ENCODE data around the gene PKN3. TPM values are rescaled to one million over a fixed set of nuclear protein-coding genes. Genes with fewer than 3 reads are reported as not detected.
A peak's percentile ranks its signal among the peaks of the same experiment; 100 is the strongest.

The PKN3 gene
- total RNA-seq, 4 donors from 2014 or later, result 2.4 to 8.4 (median 4.1) TPM

DNA sequence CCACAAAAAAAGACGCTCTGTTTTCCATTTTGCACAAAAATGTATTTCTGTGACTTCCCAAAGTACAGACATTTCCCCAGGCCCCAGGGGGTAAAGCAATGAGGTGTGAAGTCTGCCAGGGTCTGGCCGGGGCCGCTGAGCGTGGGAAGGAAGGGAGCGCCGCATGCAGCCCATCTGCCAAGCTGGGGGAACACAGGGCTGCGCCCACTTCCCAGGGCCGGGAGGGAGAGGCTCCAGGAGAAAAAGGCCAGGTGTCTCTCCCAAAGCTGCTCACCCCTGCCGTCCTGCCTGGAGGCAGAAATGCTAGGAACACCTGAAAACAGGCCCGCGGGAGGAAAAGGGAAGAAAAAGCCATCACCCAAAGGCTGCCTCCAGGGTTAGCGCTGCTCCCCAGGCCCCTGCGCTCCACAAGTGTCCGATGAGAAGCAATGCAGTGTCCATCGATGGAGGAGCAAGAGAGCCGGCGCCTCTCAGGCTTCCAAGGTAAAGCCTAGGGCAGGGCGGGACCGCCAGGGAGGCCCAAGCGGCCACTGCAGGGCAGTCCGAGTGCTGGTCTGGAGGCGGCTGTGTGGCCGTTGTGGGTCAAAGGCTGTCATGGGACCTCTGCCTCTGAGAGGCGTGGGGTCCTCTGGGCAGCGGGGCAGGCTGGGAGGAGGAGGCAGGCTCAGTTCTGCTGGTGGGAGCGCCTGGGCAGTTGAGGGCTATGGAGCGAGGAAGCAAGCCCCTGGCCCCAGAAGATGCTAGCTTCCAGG lies 27.6 kb downstream of the PKN3 start:
- TF ChIP-seq, protein P1, sequence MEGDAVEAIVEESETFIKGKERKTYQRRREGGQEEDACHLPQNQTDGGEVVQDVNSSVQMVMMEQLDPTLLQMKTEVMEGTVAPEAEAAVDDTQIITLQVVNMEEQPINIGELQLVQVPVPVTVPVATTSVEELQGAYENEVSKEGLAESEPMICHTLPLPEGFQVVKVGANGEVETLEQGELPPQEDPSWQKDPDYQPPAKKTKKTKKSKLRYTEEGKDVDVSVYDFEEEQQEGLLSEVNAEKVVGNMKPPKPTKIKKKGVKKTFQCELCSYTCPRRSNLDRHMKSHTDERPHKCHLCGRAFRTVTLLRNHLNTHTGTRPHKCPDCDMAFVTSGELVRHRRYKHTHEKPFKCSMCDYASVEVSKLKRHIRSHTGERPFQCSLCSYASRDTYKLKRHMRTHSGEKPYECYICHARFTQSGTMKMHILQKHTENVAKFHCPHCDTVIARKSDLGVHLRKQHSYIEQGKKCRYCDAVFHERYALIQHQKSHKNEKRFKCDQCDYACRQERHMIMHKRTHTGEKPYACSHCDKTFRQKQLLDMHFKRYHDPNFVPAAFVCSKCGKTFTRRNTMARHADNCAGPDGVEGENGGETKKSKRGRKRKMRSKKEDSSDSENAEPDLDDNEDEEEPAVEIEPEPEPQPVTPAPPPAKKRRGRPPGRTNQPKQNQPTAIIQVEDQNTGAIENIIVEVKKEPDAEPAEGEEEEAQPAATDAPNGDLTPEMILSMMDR (IDR thresholded peaks at IDR 0.05), result no peak
- no peak for TF ChIP-seq POLR2A (IDR thresholded peaks at IDR 0.05)
- no peak for DNase-seq (ENCODE audit: low spot score in 2 of 2)
- H3K4me3 ChIP-seq (ENCODE audit: low read depth, poor library complexity, severe bottlenecking), result no peak overlapping the region
- WGBS, 2 donors, result 82 to 83% methylated on average over 27 of the region's 27 CpGs
- intact Hi-C loops (cut with DNase I; ENCODE audit: low total_unique reads), result no loop called here

DNA sequence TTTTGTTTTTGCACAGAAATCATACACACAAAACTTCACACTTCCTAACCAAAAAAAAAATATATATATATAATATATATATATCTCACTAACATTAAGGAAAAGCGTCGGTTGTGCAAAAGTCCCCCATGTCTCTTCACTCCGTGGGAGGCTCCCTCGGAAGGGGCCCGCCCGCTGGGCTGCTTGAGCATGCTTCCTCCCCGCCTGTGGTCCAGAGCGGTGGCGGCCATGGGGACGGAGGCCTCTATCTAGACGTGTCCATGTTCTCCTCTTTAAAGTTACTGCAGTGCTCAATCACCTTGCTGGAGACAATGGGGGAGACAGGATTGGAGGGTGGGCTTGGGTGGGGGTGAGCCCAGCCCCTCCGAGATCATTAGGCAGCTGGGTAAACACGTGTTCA lies 28.8 kb downstream of the PKN3 start:
- intact Hi-C loops (cut with DNase I; ENCODE audit: low total_unique reads), result no loop called here
- no peak for DNase-seq (ENCODE audit: low spot score in 2 of 2)
- TF ChIP-seq POLR2A (IDR thresholded peaks at IDR 0.05), result no peak
- TF ChIP-seq, protein P1 (IDR thresholded peaks at IDR 0.05), result no peak
- 88 to 91% methylated on average over 13 of the region's 13 CpGs for WGBS, 2 donors
- H3K4me3 ChIP-seq (ENCODE audit: low read depth, poor library complexity, severe bottlenecking), result no peak overlapping the region

DNA sequence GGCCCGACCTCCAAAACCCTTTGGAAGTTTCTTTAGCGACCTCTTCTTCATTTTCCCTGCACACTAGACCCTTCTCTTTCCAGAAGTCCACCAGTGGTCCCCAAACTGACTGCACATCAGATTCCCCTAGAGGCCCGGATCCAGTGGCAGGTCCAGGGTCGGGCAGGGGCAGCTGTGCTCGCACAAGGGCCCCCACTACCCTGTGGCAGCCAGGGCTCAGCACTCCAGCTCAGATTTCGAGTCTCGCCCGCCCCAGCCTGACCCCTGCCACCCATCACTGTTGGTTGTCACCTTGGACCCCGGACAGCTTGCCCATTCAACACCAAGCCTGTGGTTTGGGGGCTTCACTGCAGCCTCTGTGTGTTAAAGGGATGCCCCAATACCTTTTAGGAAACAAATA lies 29.4 kb downstream of the PKN3 start:
- 69 to 84% methylated on average over 7 to 9 of the region's 9 CpGs for WGBS, 2 donors

DNA sequence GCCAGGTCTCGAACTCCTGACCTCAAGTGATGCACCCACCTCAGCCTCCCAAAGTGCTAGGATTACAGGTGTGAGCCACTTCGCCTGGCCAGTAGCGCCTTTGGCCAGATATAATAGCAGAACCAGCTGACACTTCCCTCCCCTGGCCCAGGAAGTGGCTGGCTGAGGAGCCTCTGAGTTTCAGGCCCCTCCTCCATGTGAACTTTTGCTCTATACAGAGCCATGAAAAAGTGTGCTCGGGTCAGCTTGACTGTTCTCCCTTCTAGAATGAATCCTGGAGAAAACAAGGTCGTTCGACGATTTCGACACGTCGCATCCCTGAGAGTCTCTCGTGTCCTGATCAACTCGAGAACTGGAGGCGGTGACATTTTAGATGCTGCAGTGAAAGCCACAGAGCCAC lies 30.3 kb downstream of the PKN3 start:
- H3K4me3 ChIP-seq (ENCODE audit: low read depth, poor library complexity, severe bottlenecking), result no peak overlapping the region
- TF ChIP-seq, protein P1 (IDR thresholded peaks at IDR 0.05), result no peak
- no peak for TF ChIP-seq POLR2A (IDR thresholded peaks at IDR 0.05)
- DNase-seq (ENCODE audit: low spot score in 2 of 2), result no peak
- WGBS, 2 donors, result 90 to 91% methylated on average over 13 of the region's 13 CpGs
- intact Hi-C loops (cut with DNase I; ENCODE audit: low total_unique reads), result no loop called here

More for the DNA sequence above, 29.4 kb downstream of the PKN3 start:
- intact Hi-C loops (cut with DNase I; ENCODE audit: low total_unique reads), result no loop called here
- DNase-seq (ENCODE audit: low spot score in 2 of 2), result no peak
- TF ChIP-seq, protein P1 (IDR thresholded peaks at IDR 0.05), result no peak
- TF ChIP-seq POLR2A (IDR thresholded peaks at IDR 0.05), result no peak
- H3K4me3 ChIP-seq (ENCODE audit: low read depth, poor library complexity, severe bottlenecking), result no peak overlapping the region

DNA sequence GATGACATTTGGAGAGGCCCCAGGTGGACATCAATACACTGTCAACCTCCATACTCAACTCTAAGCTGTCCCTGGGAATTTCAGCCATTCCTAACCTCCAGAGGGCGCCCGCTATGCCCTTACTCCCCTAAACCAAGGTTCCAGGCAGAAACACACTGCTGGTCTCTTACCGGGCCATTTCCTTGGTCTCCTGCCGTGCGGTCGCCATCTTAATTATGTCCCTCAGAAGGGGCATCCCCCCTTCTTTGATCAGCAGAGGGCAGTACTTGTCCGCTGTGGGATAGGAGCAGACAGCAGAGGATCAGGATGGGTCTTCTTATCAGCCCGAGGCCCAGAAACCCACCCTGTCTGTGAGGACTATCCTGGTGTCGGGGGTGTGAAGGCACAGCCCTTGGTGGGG lies 31.0 kb downstream of the PKN3 start:
- peak in 1 of 2 donors; percentile 44 for DNase-seq (ENCODE audit: low spot score in 2 of 2)
- WGBS, 2 donors, result 42 to 43% methylated on average over 9 of the region's 9 CpGs
- no peak overlapping the region for H3K4me3 ChIP-seq (ENCODE audit: low read depth, poor library complexity, severe bottlenecking)

More for the DNA sequence above, 31.0 kb downstream of the PKN3 start:
- TF ChIP-seq, protein P1 (IDR thresholded peaks at IDR 0.05), result no peak
- TF ChIP-seq POLR2A (IDR thresholded peaks at IDR 0.05), result no peak
- intact Hi-C loops (cut with DNase I; ENCODE audit: low total_unique reads), result no loop called here

Measured in lower leg skin (tissue), 4 donors.